Measurements from ENCODE around the gene LSM7.

The LSM7 gene

DNA sequence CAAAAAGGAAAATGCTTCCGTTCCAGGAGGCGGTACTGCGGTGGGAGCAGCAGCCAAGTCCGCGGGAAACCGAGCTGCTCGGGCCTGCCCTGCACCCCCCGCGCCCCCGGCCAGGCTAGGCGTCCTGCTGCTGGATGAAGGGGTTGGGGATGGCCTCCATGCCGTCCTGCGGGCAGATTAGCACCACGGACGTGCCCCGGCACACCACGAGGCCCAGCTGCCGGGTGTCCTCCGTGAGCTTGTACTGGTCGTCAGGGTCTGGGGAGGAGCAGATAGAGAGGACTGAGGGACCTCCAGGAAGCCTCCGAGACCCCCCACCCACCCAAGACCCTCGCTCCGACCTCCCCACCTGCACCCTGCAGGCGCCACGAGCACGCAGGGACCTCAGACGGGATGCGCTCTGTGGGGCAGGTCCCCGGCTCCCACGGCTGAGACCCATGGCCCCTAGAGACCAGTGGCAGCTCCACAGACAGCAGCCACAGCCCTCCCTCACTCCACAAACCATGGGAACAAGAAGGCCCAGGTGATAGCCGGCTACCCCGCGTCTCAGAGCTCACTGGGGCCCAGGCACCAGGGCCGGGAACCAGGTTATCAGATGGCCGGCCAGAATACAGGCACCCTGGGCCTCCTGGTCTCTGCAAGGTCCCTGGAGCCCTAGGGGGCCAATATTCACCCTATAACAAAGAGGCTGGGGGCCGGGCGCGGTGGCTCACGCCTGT, 6.7 kb downstream of the LSM7 start:
- no peak for DNase-seq

DNA sequence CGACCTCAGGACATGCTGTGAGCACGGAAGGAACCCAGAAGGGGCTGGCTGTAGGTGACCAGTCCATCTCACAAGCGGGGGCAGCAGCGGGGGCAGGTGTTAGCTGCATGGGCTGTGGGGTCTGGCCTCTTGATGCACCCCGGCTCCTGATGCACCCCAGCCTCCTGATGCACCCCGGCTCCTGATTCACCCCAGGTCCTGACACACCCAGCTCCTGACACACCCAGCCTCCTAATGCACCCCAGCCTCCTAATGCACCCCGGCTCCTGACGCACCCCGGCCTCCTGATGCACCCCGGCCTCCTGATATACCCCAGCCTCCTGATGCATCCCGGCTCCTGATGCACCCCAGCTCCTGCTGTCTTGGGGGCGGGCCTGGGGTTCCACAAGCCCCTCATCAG, 7.4 kb downstream of the LSM7 start:
- DNase-seq: no peak

DNA sequence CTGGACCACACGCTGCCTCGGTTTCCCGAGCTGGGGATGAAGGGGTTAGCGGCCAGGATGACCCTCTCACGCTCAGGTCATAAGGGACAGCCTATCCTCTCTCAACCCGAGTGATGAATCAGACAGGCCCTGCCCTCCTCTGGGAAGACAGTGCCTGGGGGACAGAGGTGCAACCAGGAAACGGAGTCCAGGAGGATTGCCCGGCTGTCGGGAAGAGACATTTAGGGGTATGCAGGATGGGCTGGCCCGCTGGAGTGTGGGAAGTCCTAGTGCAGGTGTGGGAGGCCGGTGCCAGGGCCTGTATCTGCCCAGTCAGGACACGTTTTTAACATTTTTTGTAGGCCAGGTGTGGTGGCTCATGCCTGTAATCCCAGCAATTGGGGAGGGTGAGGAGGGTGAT, 8.3 kb downstream of the LSM7 start:
- DNase-seq: no peak

DNA sequence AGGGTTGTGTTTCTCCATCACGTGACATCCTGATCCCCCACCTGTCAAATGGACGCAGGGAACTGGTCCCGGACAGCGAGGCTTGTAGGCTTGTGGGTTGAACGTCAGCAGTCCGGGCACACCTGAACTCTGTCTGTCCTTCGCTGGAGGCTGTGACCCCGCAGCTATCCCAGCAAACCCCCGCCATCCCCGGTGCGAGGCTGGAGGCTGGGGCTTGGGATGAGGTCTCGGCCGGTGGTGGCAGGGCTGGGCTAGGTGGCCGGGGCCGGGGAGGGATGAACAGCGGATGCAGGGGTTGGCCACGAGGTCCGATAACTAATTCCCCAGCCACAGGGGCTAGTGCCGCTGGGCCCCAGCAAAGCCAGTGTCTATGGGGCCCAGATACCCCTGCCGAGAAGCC, 8.8 kb downstream of the LSM7 start:
- no peak for DNase-seq

DNA sequence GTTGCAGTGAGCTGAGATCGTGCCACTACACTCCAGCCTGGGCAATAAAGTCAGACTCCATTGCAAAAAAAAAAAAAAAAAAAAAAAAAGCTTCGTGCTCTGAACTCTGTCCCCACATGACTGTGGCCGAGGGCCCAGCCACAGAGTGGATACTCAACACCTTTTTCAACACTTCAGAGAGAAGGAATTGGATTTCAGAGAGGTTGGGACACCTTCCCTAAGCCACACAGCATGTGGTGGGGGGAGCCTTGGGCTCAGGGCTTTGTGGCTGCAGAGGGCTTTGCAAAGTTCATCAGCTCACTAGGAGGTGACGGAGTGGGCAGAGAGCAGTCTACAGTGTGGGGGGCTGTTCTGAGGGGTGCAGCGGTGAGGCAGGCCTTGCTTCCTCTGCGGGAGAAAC, 9.5 kb downstream of the LSM7 start:
- DNase-seq: no peak

DNA sequence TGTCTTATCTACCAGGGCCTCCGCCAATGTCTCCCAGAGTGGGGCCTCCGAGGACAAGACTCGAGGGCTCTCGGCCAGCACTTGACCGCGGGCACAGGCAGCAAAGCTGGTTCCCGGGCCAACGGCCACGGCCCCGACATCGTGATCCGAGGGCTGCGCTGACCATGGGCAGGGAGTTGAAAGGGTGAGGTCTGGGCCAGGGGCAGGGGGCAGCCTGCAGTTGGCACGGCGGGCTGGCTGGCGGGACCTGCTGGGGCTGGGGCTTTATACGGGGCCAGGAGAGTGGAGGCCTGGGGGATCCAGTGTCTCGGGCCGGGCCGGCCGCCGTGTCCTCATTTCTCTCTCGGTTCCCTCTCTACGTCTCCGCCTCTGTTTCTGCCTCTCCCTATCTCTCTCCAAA, 10.6 kb downstream of the LSM7 start:
- DNase-seq: no peak

DNA sequence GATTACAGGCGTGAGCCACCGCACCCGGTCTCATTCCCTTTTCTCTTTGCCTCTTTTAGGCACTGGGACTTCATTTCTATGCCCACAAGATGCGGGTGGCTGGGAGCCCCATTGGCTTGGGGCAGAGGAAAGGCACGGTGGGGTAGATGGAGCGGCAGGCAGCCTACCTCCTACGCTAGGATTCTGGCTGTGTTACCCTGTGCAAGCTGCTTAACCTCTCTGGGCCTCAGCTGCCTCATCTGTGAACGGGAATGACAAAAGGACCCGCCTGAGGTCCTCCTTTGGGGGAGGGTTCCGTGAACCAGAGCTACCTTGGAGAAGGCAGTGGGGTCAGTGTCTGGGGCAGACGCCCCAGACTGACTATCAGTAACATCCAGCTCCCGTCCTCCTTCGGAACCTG, 11.1 kb downstream of the LSM7 start:
- no peak for DNase-seq

DNA sequence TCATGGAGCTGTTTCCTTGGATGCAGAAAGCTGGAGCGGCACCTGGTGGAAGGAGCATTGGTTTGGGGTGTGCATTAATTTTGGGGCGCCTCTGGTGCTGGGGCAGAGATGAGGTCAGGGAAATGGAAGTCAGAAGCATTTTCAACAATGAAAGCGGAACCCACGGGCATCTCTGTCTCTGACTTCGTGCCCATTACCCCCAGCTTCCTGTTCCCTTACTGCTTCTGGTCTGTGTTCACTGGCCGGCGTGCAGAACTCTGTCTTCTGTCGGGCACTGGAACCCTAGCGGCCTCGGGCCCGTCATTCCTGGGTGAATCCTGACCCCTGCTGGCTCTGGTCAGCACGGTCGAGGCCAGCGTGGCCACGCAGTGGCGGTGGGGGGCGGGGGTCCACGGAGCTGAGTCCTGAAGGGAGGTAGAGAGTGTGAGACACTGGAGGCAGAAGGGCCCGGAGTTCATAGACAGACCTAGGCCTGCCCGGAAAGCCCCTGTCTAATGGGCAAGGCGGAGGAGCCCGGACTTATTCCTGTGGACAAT, 12.5 kb downstream of the LSM7 start:
- DNase-seq: no peak

DNA sequence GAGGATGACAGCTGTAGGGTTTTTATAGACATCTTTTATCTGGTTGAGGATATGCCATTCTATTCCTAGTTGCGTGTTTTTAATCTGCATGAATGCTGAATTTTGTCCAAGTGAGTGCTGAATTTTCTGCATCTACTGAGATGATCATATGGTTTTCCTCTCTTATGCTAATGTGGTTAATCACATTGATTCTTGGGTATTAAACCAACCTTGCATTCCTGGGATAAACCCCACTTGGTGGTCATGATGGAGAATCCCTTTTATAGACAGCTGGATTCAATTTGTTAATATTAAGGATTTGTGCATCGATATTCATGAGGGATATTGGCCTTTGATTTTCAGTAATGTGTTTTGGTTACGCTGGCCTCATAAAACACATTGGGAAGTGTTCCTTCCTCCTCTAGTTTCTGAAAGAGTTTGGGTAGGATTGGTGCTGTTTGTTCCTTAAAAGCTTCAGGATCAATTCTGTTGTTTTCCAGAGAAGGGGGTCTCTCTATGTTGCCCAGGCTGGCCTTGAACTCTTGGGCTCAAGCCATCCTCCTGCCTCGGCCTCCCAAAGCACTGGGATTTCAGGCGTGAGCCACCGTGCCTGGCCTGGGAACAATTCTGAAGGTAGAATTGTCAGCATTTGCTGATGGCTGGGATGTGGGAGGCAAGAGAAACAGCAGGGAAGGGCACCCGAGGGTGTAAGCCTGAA, 13.1 kb downstream of the LSM7 start:
- DNase-seq: no peak

DNA sequence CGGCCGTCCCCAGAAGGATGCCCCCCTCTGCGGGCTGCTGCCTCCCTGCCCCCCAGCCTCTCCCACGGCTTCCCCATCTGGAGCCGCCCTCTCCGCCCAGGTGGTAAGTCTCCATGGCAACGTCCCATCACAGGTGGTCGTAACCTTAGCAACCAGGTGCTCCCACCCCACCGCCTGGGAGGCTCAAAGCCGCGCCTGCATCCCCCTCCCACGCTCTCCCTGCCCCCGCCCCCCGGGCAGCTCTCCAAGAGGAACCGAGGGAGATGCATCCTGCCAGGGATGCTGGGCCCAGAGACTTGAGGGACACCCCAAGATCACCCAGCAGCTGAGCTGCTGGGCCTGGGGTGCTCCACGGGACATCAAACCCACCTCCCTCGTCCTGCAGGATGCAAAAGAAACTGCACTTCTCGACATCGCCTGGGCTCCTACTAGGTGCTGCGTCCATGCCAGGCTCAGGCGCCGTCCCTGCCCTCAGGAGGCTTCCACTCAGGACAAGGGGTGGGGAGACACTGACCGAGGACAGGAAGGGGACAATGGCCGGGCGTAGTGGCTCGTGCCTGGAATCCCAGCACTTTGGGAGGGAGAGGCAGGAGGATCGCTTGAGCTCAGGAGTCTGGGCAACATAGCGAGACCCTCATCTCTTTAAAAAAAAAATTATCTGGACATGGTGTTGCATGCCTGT, 15.4 kb downstream of the LSM7 start:
- no peak for DNase-seq

DNA sequence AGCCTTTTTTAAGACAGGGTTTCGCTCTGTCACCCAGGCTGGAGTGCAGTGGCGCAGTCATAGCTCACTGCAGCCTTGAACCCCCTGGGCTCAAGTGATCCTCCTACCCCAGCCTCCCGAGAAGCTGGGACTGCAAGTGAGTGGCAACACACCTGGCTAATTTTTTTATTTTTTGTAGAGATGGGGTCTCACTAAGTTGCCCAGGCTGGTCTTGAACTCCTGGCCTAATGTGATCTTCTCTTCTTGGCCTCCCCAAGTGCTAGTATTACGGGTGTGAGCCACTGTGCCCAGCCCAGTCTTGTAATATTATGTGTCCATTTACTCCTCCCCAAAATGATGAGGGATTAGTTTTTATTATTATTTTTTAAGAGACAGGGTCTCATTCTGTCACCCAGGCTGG, 17.3 kb downstream of the LSM7 start:
- DNase-seq: no peak

DNA sequence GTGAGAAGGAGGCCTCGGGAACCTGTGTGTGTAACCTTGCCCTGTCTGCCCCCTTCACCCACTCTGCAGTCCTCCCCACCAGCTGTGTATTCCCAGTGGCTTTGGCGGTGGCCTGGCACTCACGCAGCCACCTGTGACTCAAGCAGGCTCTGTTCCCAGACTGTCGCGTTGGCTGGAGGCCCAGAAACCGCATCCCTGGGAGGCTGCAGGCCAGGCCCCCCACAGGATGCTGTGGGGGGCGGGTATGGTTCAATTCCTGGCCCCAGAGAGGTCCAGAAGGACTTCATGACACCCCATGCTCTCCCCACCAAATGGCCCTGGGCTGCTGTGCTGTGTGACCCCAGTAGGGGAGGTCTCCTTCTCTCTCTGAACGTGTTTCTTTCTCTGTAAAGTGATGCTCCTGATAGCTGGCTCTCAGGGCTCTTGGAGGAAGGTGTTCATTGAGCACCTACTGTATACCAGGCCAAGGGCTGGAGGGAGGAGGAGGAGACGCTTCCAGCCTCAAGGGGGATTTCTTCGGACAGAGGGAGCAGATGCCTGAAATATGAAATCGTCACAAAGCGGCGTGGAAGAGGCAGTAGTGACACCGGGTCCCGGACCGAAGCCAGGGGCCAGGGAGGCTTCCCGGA, 18.5 kb downstream of the LSM7 start:
- DNase-seq: no peak

DNA sequence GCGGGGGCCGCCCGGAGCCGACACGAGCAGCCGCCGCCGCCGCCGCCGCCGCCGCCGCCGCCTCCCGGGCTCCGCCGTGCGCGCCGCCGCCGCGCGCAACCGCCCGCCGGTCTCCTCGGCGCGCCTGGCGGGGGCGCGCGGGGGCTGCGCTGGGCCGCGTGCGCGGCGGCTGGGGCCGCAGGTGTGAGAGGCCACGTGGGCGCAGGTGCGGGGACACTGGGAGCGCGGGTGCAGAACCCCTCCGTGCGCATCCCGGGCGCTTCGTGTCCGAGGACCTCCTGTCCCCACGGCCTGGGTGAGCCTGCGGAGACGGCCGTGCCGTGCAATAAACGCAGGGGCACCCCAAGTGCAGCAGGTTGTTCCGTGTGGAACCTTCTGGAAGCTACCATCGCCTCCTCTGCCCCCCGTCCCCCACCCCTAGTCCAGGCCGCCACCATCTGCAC, 20.3 kb downstream of the LSM7 start, which contains the start of gene LINGO3:
LINGO3 (minus strand) TSS at position 41 of the 443 bp plus-strand sequence. CDS start 16,378 bp downstream, outside the sequence.
- DNase-seq: no peak

DNA sequence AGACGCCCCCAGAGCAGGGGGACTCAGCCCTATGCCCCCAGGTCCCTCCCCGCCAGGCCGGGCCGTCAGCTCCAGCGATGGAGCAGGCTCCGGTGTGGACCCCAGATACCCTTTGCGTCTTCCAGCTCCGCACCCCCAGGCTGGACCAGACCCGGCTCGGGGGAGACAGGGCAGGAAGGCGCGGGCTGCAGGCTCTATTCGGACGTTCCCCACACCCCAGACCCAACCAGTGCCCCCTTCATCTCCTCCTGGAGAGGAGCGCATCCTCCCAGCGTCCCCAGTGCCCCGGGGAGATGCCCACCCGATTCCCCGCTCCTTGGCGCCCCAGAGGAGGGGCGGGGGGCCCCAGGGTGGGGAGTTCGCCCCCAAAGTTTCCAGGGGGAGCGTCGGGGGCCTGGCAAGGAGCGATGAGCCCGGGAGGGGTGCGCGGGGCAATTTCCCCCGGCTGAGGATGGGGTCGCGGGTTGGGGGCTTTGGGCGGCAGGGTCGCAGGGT, 20.8 kb downstream of the LSM7 start:
- DNase-seq: no peak

DNA sequence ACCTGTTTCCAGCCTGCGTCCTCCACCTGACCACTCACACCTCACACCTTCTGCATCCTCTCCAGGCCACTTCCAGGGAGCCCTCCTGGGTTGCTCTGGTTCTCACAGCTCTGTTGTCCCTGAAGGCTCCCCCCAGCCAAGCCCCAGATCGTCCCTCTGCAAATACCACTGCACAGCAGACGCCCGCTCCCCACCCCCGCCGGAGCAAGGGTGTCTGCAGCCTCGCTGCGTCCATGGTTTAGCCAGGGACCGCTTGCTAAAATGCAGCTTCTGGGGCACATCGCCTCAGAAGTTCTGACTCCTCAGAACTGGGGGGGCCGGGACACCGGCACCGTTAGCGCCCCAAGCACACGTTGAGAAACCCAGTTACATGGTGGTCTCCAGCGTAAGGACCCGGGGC, 21.4 kb downstream of the LSM7 start:
- DNase-seq: no peak

DNA sequence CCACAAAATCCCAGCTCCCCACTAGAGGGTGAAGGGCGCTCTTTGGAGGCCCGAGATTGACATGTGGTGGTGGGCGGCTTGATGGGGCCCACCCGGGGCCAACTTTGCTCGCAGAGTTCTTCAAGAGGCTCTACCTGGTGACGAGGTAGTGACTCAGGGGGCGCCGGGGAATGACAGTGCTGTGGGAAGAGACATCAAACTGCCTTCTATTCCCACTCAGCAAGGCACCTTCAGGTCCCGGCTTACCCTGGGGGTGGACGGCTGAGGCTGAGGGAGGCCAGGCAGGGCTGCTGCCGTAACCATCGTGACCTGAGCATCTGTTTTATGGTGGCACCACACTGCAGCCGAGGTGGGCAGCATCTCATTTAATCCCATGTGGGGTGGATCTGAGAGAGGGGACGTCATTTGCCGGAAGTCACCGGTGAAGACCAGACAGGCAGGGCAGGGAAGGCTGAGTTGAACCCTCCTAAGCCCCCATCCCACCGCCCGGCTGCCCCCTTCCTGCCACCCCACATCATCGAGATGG, 22.0 kb downstream of the LSM7 start:
- DNase-seq: no peak

DNA sequence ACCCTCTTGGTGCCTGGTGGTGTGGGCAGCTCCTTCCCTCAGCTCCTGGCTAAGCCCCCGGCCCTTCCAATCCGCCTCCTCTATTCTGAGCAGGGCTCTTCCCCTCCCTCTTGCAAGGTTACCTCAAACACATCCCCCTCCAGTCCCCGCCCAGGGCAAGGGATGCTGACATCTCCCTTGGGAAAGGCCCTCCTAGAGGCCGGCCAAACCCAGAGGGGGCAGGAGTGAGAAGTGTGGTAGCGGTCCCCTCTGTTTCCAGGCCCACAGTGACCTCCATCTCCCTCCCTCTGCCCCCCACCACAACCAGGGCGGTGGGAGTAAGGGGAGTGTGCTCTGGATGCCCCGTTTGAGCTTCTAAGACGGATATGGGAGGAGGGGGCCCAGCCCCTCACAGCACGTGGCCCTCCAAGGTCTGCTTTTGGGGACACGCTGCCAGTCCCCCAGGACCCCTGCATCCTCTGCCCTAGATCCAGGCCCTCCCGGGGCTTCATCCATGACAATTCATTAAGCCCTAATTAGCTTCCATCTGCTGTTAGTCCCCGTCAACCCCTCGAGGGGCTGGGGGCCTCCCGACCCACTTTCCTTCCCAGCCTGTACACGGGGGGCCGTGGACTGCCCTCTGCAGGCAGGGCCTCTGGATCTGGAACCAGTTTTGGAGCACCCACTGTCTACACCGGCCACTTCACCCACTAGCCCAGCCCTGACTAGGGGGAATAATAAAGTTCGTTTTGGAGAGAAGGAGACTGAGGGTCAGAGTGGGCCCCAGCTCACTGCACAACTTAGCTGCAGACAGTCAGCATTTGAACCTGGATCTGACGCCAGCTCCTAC, 22.7 kb downstream of the LSM7 start:
- no peak for DNase-seq

DNA sequence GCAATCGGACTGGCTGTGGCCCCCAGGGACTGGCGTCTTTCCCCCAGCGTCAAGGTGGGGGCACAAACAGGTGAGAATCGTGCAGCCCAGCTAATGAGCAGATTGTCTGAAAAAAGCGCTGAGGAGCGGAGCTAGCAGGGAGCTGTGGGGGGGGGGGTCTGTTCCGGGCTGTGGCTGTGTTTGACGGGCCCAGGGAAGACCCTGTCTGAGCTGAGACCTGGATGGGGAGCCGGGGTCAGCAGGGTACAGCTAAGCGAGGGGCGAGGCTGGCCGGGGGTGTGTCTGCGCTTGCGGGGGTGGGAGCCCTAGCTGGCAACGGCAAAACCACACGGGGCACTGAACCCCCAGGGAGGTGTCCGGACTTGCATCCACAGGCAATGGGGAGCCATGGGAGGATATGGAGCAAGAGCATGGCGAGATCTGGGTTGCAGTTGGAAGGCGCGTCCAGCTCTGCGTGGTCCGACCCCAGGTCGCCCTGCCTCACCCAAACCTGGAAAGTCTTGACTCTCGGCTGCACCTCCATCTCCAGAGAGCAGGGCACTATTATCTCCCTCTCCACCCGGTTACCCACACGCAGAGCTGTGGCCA, 25.1 kb downstream of the LSM7 start:
- no peak for DNase-seq

DNA sequence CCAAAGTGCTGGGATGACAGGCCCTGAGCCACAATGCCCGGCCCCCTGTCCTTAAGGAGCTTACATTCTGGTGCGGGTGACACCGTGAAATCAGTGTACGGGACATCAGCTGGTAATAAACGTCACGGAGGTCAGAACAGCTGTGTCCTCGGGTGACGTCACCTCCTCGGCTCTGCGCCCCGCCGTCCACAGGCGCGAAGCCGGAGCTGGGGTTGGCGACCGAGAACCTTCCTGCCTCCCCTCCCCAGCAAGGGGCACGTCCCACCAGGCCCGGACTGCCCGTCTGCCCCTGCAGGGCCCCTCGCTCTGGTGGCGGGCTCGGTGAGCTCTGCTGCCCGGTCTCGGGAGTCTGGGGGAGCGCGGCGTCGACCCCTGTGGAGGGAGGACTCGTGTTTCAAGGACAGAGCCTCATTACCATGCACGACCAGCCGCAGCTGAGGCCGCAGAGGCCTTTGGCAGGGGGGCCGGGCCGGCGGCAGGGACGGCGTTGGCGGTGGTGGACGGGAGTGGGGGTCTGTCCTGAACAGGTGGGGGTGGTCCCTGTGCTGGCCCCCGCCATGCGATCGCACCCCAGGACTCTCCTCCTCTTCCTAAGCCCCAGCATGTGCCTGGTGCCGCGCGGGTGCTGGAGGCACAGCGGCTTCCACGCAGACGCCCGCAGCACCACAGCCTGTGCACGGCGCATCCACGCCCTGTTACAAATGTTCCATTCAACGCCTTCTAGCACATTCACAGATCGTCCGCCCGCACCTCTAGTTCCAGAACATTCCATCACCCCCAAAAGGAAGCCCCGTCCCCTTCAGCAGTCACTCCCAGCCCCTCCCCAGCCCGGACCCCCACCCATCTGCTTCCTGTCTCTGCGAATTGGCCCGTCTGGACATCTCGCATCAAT, 25.8 kb downstream of the LSM7 start:
- DNase-seq: no peak

DNA sequence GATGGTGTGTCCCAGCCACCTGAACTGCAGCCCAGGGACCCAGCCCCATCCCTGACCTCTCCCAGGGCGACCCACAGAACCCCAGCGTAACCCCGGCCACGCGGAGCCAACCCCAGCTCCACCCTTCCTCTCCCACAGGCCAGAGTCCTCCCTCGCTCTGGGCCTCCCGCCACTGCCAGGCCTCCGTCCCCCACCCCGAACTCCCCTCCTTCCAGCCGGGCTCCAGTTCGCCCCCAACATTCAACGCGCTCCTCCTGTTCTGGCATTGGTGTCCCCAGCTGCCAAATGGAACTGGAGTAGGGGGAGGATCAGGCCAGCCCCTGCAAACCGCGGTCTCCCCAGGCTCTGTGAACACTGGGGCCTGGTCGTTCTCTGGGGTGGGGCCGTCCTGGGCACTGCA, 27.9 kb downstream of the LSM7 start:
- no peak for DNase-seq

Data from cerebellar nuclear complex (tissue), 1 donor.